Measurements from ENCODE around the gene CTDSP1. TPM values are rescaled to one million over a fixed set of nuclear protein-coding genes. Genes with fewer than 3 reads are reported as not detected.
A peak's percentile ranks its signal among the peaks of the same experiment; 100 is the strongest.

CTDSP1 gene
- total RNA-seq, 1 donor from 2014 or later: 65.5 TPM

- no peak overlapping the region for H3K4me3 ChIP-seq (ENCODE audit: low read depth, low read length)
- no peak for TF ChIP-seq CTCF (conservative IDR thresholded peaks at IDR 0.05; ENCODE audit: low read depth, low read length)
- no peak for DNase-seq (ENCODE audit: low read depth)
These were observed 4.8 kb downstream of the CTDSP1 start for GRCh38 chr2:218404351-218405085.

DNA sequence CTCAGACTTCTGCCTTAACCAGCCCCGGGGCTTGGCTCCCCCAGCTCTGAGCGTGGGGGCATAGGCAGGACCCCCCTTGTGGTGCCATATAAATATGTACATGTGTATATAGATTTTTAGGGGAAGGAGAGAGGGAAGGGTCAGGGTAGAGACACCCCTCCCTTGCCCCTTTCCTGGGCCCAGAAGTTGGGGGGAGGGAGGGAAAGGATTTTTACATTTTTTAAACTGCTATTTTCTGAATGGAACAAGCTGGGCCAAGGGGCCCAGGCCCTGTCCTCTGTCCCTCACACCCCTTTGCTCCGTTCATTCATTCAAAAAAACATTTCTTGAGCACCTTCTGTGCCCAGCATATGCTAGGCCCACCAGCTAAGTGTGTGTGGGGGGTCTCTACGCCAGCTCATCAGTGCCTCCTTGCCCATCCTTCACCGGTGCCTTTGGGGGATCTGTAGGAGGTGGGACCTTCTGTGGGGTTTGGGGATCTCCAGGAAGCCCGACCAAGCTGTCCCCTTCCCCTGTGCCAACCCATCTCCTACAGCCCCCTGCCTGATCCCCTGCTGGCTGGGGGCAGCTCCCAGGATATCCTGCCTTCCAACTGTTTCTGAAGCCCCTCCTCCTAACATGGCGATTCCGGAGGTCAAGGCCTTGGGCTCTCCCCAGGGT is 5.5 kb downstream of the CTDSP1 start:
- no peak overlapping the region for H3K4me3 ChIP-seq (ENCODE audit: low read depth, low read length)
- no peak for DNase-seq (ENCODE audit: low read depth)
- no peak for TF ChIP-seq CTCF (conservative IDR thresholded peaks at IDR 0.05; ENCODE audit: low read depth, low read length)

- TF ChIP-seq CTCF (conservative IDR thresholded peaks at IDR 0.05; ENCODE audit: low read depth, low read length): no peak
- no peak for DNase-seq (ENCODE audit: low read depth)
- peak overlapping the region; percentile 48 for H3K4me3 ChIP-seq (ENCODE audit: low read depth, low read length)
These were observed 6.1 kb downstream of the CTDSP1 start for GRCh38 chr2:218405746-218406208.

DNA sequence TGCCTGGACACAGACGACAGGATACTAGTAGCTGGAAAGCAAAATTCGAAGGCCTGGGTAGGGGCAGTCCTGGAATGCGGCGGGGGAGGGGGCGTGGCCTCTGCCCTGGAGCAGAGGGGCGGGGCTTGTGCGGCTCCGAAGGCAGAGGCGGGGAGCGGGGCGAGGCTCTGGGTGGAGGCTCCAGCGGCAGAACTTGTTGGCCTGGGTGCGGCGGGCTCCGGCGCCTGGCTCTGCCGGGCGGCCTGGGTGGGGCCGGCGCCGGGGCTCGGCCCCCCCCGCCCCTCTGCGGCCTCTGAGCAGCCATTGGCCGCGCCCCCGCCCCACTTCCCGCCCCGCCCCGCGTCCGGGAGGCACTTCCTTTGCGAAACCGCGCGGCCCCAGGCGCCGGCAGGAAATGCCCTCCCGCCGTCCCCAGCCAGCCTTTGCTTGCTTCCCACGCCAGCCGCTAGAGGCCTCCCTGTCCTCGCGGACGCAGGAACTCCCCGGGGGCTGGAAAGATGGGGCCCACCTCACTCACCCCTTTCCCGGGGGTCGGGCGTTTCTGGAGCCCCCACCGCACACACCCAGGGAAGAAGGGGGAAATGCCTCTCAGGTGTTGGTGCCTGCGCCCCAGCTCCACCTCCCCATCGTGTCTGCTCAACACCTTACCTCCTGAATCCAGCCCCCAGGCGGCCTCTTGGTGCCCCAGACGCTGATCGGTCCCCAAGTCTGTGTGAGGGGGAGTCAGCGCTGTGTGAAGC is 6.7 kb downstream of the CTDSP1 start:
- TF ChIP-seq CTCF (conservative IDR thresholded peaks at IDR 0.05; ENCODE audit: low read depth, low read length): peak; percentile 74
- peak overlapping the region; percentile 50 for H3K4me3 ChIP-seq (ENCODE audit: low read depth, low read length)
- no peak for DNase-seq (ENCODE audit: low read depth)

DNA sequence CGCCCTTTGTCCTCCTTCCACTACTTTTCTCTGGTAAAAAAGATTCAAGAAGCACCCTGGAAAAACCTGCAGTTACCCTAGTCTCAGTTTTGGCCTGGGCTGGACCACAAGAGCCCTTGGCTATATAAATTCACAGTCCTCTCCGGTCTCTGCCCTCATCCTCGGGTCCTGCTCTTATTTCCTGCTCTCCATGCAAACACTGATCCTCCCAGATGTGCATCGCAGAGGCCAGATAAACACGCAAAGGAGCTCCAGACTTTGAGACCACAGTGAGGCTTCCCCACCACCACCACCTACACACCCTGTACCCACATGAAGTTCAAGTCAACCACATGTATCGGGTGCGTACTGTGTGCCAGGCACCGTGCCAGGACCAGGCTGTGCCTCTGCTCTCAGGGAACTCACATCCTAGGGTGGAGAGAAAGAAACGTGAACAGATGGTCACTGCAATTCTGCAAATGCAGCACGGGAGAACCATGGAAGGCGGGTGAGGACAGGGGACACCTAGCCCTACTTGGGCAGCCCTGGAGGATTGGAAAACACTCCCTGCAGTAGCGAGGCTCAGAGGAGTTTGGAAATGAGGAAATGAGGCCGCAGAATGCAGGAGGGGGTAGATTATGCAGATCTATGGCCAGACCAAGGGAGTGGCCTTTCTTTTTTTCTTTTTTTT is 7.4 kb downstream of the CTDSP1 start:
- DNase-seq (ENCODE audit: low read depth): no peak
- H3K4me3 ChIP-seq (ENCODE audit: low read depth, low read length): peak overlapping the region; percentile 50
- no peak for TF ChIP-seq CTCF (conservative IDR thresholded peaks at IDR 0.05; ENCODE audit: low read depth, low read length)

- H3K4me3 ChIP-seq (ENCODE audit: low read depth, low read length): no peak overlapping the region
- no peak for DNase-seq (ENCODE audit: low read depth)
- TF ChIP-seq CTCF (conservative IDR thresholded peaks at IDR 0.05; ENCODE audit: low read depth, low read length): no peak
These were observed 8.0 kb downstream of the CTDSP1 start for GRCh38 chr2:218407717-218408116.
